HCT116 (cell line): ENCODE data around the gene OLA1. TPM values are rescaled to one million over a fixed set of nuclear protein-coding genes. Genes with fewer than 3 reads are reported as not detected.

Experiments
- ATAC-seq: fragments of 200-7000 bp; cut with Tn5 transposase; 2 replicates; pipeline ENCODE4 v1.9.1; 2020; ENCODE audit warnings: mild to moderate bottlenecking, moderate library complexity
- BruUV-seq: library from RNA; stranded (reverse); fragments of 400-500 nt; replicated peaks from 2 replicates; lab custom pipeline; 2021; lab: Mats Ljungman, UMichigan
- CTCF ChIA-PET: fragments of 300-600 bp; sonication (Branson Sonifier 250); formaldehyde crosslinking; loops from one replicate; lab custom pipeline; 2021; ENCODE audit warnings: antibody characterized with exemption; lab: Charles Lee
- POLR2A ChIA-PET: fragments of 300-600, 350-600 bp; sonication (Branson Sonifier 250); formaldehyde crosslinking; loops from one replicate; lab custom pipeline; 2021; ENCODE audit warnings: antibody characterized with exemption; lab: Charles Lee
- RAD21 ChIA-PET, 2 experiments: fragments of 300-600 bp; sonication (Branson Sonifier 250); formaldehyde crosslinking; loops; one replicate each; lab custom pipeline; 2023; ENCODE audit warnings: low total read pairs in 2 of 2; ENCODE audit not compliant: uncharacterized antibody in 2 of 2, unreplicated experiment in 2 of 2, low non-redundant PET in 1 of 2; lab: Charles Lee
- DNase-seq: peaks from one replicate; pipeline ENCODE4 v3.0.0-alpha.2; 2010; ENCODE audit warnings: low read depth, low spot score
- H2AFZ ChIP-seq: fragments of 200-600 bp; shearing (Covaris generic), sonication (generic); 2 replicates; pipeline ENCODE4 v1.6.1; 2017; ENCODE audit warnings: low read depth, mixed run types, mixed read lengths, antibody characterized with exemption, low read length; ENCODE audit not compliant: poor library complexity, severe bottlenecking
- H3K27ac ChIP-seq: 2 replicates; pipeline ENCODE4 v1.5.1; 2012; ENCODE audit warnings: low read depth, low read length
- H3K27me3 ChIP-seq: fragments of 200-600 bp; sonication (generic); 2 replicates; pipeline ENCODE4 v1.6.1; 2016; ENCODE audit warnings: mixed run types, low read length, mixed read lengths; ENCODE audit not compliant: insufficient read depth
- H3K36me3 ChIP-seq, 2 experiments: fragments of 200-500 bp in 1 of 2; fragments of 200-600 bp in 1 of 2; sonication (Bioruptor generic) in 1 of 2; sonication (generic) in 1 of 2; 2 replicates each; pipeline versions ENCODE4 v1.5.1 to v1.6.1; 2014 to 2016; ENCODE audit warnings: low read length in 2 of 2, inconsistent platforms in 1 of 2, mixed read lengths in 1 of 2, mixed run types in 1 of 2; ENCODE audit not compliant: insufficient read depth in 2 of 2, control insufficient read depth in 1 of 2
- H3K4me1 ChIP-seq, 2 experiments: fragments of 200-600 bp in 1 of 2; sonication (generic) in 1 of 2; 2 replicates each; pipeline versions ENCODE4 v1.5.1 to v1.6.1; 2012 to 2017; ENCODE audit warnings: low read length in 2 of 2, inconsistent platforms in 1 of 2, mild to moderate bottlenecking in 1 of 2, mixed read lengths in 1 of 2, mixed run types in 1 of 2, moderate library complexity in 1 of 2; ENCODE audit not compliant: insufficient read depth in 2 of 2, control insufficient read depth in 1 of 2
- H3K4me2 ChIP-seq: fragments of 200-600 bp; sonication (generic); 2 replicates; pipeline ENCODE4 v1.6.1; 2017; ENCODE audit warnings: mixed run types, low read length, mixed read lengths
- H3K4me3 ChIP-seq, 2 experiments: fragments of 200-600 bp in 1 of 2; sonication (generic) in 1 of 2; replicated peaks in 1 of 2; 2 replicates each; pipeline ENCODE4 v1.5.1; 2011 to 2016; ENCODE audit warnings: low read length in 2 of 2, control low read depth in 1 of 2, low read depth in 1 of 2, mild to moderate bottlenecking in 1 of 2, mixed read lengths in 1 of 2, mixed run types in 1 of 2
- H3K79me2 ChIP-seq: fragments of 200-600 bp; sonication (generic); 2 replicates; pipeline ENCODE4 v1.6.1; 2017; ENCODE audit warnings: mild to moderate bottlenecking, mixed run types, low read length, moderate library complexity, mixed read lengths; ENCODE audit not compliant: insufficient read depth
- H3K9ac ChIP-seq: fragments of 200-600 bp; sonication (generic); 2 replicates; pipeline ENCODE4 v1.6.1; 2016; ENCODE audit warnings: low read length, mixed read lengths
- H3K9me2 ChIP-seq: fragments of 200-600 bp; sonication (generic), shearing (Covaris generic); 2 replicates; pipeline ENCODE4 v1.6.1; 2017; ENCODE audit warnings: mixed run types, mild to moderate bottlenecking, moderate library complexity; ENCODE audit not compliant: insufficient read depth
- H3K9me3 ChIP-seq, 2 experiments: fragments of 200-500 bp in 1 of 2; fragments of 200-600 bp in 1 of 2; sonication (Bioruptor generic) in 1 of 2; sonication (generic) in 1 of 2; 2 replicates each; pipeline ENCODE4 v1.6.1; 2014 to 2017; ENCODE audit warnings: low read length in 2 of 2, mixed read lengths in 2 of 2, inconsistent platforms in 1 of 2, low read depth in 1 of 2, mild to moderate bottlenecking in 1 of 2, mixed run types in 1 of 2, moderate library complexity in 1 of 2; ENCODE audit not compliant: control insufficient read depth in 1 of 2, insufficient read depth in 1 of 2
- H4K20me1 ChIP-seq: fragments of 200-600 bp; sonication (generic), shearing (Covaris generic); 2 replicates; pipeline ENCODE4 v1.6.1; 2017; ENCODE audit warnings: mixed run types, mild to moderate bottlenecking, moderate library complexity; ENCODE audit not compliant: insufficient read depth
- CEBPB ChIP-seq: IDR thresholded peaks from 2 replicates; pipeline ENCODE4 v1.6.1; 2012; ENCODE audit warnings: low read depth
- FOSL1 ChIP-seq: IDR thresholded peaks from 2 replicates; pipeline ENCODE4 v1.6.1; 2012; ENCODE audit warnings: low read depth
- SIN3A ChIP-seq: IDR thresholded peaks from 2 replicates; pipeline ENCODE4 v1.6.1; 2012; ENCODE audit warnings: low read depth
- SP1 ChIP-seq: IDR thresholded peaks from 2 replicates; pipeline ENCODE4 v1.6.1; 2012; ENCODE audit warnings: low read depth
- TCF7L2 ChIP-seq: IDR thresholded peaks from 2 replicates; pipeline ENCODE4 v1.7.0; 2011; ENCODE audit warnings: borderline replicate concordance, inconsistent platforms; ENCODE audit not compliant: insufficient read depth, insufficient read length; ENCODE audit errors: extremely low read depth
- YY1 ChIP-seq: IDR thresholded peaks from 2 replicates; pipeline ENCODE4 v1.6.1; 2011; ENCODE audit warnings: low read length, low read depth, moderate library complexity, mild to moderate bottlenecking; ENCODE audit not compliant: insufficient replicate concordance; ENCODE audit errors: extremely low read depth
- ZFX ChIP-seq: fragments of 450-650 bp; IDR thresholded peaks from 2 replicates; pipeline ENCODE4 v1.6.1; 2017
- intact Hi-C: fragments of 100-400 bp; cut with micrococcal nuclease; formaldehyde crosslinking; loops from 2 replicates; pipeline ENCODE4 v1.10.0; 2022
- total RNA-seq: library from RNA; stranded (reverse); gene quantifications from one replicate; pipeline ENCODE4 v1.2.1, GENCODE V29; 2021; ENCODE audit not compliant: unreplicated experiment
- TF ChIP-seq, protein P1 (sequence below): IDR thresholded peaks from 2 replicates; pipeline ENCODE4 v1.6.1; 2011; ENCODE audit warnings: mild to moderate bottlenecking, low read length, moderate library complexity; ENCODE audit not compliant: insufficient replicate concordance; ENCODE audit errors: extremely low read depth
- TF ChIP-seq, protein P2 (sequence below): IDR thresholded peaks from 2 replicates; pipeline ENCODE4 v1.6.1; 2012
- TF ChIP-seq, protein P3 (sequence below): IDR thresholded peaks from 2 replicates; pipeline ENCODE4 v1.6.1; 2012
- TF ChIP-seq, protein P4 (sequence below): IDR thresholded peaks from 2 replicates; pipeline ENCODE4 v1.6.1; 2012; ENCODE audit warnings: low read depth
- TF ChIP-seq, protein P5 (sequence below), 3 experiments: fragments of 200-600 bp in 1 of 3; sonication (generic) in 1 of 3; IDR thresholded peaks in 2 of 3; conservative IDR thresholded peaks in 1 of 3; 2 replicates each; pipeline ENCODE4 v1.5.1; 2012 to 2017; ENCODE audit warnings: low read depth in 2 of 3, low read length in 2 of 3, antibody characterized with exemption in 1 of 3, borderline replicate concordance in 1 of 3, control low read depth in 1 of 3, mild to moderate bottlenecking in 1 of 3, mixed read lengths in 1 of 3, mixed run types in 1 of 3, moderate library complexity in 1 of 3; ENCODE audit not compliant: insufficient read depth in 1 of 3

Gene OLA1
- total RNA-seq, 1 experiment from 2014 or later = 219 TPM

DNA sequence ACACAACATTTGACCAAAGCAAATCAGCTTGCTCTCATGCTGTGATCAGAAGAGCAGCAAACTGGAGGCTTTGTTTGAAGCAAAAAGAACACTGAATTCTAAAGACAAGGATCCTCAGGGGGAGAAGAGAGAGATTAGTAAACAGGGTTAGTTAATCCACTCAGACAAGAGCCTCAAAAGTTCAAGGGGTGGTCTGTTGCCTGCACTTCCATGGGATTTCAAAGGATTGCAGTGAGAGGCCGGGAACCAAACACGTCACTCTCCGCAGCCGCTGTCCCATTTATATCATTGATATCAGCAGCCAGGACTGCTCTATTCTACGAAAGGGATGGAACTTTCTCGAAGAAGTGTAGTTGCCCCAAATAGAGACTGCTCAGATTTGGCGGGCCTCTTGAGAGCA is 185.4 kb downstream of the OLA1 start:
- ATAC-seq (no peak), DNase-seq (no peak)
- peaks cover 0 to 6% of the 10 kb centered on the region in 2 experiments; a peak in 1 of 4 replicates for H3K9me3 ChIP-seq
- POLR2A ChIA-PET = no interaction called here
- H3K27ac ChIP-seq = no peak overlapping the region
- peaks cover 0 to 5% of the 10 kb centered on the region in 2 experiments; a peak in 1 of 4 replicates for H3K4me1 ChIP-seq
- H3K9ac ChIP-seq = no peak overlapping the region
- BruUV-seq = no TSS peak
- no peaks in the 10 kb centered on the region for H3K79me2 ChIP-seq
- RAD21 ChIA-PET = no interaction called here
- no peak overlapping the region for H3K4me3 ChIP-seq
- no peaks in the 10 kb centered on the region for H3K9me2 ChIP-seq
- intact Hi-C loops = no loop called here
- H3K4me2 ChIP-seq = no peak overlapping the region
- no peaks in the 10 kb centered on the region for H3K27me3 ChIP-seq
- CTCF ChIA-PET = no interaction called here
- no peaks in the 10 kb centered on the region for H3K36me3 ChIP-seq
- H4K20me1 ChIP-seq = no peaks in the 10 kb centered on the region
- TF ChIP-seq, protein P1, sequence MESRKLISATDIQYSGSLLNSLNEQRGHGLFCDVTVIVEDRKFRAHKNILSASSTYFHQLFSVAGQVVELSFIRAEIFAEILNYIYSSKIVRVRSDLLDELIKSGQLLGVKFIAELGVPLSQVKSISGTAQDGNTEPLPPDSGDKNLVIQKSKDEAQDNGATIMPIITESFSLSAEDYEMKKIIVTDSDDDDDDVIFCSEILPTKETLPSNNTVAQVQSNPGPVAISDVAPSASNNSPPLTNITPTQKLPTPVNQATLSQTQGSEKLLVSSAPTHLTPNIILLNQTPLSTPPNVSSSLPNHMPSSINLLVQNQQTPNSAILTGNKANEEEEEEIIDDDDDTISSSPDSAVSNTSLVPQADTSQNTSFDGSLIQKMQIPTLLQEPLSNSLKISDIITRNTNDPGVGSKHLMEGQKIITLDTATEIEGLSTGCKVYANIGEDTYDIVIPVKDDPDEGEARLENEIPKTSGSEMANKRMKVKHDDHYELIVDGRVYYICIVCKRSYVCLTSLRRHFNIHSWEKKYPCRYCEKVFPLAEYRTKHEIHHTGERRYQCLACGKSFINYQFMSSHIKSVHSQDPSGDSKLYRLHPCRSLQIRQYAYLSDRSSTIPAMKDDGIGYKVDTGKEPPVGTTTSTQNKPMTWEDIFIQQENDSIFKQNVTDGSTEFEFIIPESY = no peak
- TF ChIP-seq SIN3A (no peak), TCF7L2 (no peak), FOSL1 (no peak), ZFX (no peak), SP1 (no peak), YY1 (no peak), CEBPB (no peak)
- TF ChIP-seq, protein P2, sequence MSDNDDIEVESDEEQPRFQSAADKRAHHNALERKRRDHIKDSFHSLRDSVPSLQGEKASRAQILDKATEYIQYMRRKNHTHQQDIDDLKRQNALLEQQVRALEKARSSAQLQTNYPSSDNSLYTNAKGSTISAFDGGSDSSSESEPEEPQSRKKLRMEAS = no peak
- TF ChIP-seq, protein P3, sequence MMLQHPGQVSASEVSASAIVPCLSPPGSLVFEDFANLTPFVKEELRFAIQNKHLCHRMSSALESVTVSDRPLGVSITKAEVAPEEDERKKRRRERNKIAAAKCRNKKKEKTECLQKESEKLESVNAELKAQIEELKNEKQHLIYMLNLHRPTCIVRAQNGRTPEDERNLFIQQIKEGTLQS = no peak
- TF ChIP-seq, protein P4, sequence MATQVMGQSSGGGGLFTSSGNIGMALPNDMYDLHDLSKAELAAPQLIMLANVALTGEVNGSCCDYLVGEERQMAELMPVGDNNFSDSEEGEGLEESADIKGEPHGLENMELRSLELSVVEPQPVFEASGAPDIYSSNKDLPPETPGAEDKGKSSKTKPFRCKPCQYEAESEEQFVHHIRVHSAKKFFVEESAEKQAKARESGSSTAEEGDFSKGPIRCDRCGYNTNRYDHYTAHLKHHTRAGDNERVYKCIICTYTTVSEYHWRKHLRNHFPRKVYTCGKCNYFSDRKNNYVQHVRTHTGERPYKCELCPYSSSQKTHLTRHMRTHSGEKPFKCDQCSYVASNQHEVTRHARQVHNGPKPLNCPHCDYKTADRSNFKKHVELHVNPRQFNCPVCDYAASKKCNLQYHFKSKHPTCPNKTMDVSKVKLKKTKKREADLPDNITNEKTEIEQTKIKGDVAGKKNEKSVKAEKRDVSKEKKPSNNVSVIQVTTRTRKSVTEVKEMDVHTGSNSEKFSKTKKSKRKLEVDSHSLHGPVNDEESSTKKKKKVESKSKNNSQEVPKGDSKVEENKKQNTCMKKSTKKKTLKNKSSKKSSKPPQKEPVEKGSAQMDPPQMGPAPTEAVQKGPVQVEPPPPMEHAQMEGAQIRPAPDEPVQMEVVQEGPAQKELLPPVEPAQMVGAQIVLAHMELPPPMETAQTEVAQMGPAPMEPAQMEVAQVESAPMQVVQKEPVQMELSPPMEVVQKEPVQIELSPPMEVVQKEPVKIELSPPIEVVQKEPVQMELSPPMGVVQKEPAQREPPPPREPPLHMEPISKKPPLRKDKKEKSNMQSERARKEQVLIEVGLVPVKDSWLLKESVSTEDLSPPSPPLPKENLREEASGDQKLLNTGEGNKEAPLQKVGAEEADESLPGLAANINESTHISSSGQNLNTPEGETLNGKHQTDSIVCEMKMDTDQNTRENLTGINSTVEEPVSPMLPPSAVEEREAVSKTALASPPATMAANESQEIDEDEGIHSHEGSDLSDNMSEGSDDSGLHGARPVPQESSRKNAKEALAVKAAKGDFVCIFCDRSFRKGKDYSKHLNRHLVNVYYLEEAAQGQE = no peak
- TF ChIP-seq, protein P5, sequence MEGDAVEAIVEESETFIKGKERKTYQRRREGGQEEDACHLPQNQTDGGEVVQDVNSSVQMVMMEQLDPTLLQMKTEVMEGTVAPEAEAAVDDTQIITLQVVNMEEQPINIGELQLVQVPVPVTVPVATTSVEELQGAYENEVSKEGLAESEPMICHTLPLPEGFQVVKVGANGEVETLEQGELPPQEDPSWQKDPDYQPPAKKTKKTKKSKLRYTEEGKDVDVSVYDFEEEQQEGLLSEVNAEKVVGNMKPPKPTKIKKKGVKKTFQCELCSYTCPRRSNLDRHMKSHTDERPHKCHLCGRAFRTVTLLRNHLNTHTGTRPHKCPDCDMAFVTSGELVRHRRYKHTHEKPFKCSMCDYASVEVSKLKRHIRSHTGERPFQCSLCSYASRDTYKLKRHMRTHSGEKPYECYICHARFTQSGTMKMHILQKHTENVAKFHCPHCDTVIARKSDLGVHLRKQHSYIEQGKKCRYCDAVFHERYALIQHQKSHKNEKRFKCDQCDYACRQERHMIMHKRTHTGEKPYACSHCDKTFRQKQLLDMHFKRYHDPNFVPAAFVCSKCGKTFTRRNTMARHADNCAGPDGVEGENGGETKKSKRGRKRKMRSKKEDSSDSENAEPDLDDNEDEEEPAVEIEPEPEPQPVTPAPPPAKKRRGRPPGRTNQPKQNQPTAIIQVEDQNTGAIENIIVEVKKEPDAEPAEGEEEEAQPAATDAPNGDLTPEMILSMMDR (IDR thresholded peaks at IDR 0.05 in 2 of 3, conservative IDR thresholded peaks at IDR 0.05 in 1 of 3; ENCODE audit: borderline replicate concordance in 1 of 3, insufficient read depth in 1 of 3, low read depth in 2 of 3, low read length in 2 of 3) = no peak
- H2AFZ ChIP-seq = no peak overlapping the region
